Stimulated activated CD4-positive, alpha-beta T cell treated with anti-CD3 and anti-CD28 coated beads, Interleukin-4, amount 100 ng/mL, for 4 hours (primary cell): ENCODE data around the gene TLE3.

ENCODE experiments used
- DNase-seq, 2 experiments: peaks; one replicate each; pipeline ENCODE4 v3.0.0-alpha.2; 2020

Gene TLE3

DNA sequence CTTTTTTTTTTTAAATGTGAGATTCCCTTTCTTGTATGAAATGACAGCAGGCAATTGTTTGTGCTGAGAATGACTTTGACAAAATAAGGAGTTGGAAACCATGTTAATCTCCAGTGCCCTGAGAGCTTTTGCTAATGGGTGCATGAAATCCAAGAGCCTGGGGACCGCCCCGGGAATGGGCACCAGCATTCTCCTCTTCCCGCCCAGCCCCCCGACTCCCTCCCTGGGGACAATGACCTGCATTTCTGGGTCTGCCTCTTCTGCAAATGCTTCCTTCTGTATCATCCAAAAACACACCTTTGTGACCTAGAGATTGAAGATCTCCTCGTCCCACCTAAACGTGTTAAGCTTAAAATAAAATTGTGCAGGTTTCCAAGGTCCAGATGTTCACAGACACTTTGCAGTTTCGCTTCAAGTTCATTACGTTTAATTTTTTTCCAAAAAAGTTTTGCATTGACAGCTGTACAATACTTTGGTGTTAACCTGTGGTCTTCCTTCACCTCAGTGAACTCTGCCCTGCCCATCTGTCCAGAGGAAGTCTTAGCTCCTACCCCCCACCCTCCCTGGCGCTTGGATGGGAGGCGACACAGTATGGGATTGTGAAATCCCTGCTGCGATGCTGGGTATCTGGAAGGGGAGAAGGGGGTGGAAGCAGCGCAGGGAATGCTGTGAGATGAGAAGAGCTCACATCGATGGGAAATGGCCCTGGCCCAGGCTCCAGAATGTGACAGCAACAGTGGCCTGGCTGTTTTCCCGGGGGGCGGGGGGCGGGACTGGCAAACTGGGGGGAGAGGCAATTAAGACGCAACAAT is 50.1 kb downstream of the TLE3 start:
- DNase-seq = no peak

DNA sequence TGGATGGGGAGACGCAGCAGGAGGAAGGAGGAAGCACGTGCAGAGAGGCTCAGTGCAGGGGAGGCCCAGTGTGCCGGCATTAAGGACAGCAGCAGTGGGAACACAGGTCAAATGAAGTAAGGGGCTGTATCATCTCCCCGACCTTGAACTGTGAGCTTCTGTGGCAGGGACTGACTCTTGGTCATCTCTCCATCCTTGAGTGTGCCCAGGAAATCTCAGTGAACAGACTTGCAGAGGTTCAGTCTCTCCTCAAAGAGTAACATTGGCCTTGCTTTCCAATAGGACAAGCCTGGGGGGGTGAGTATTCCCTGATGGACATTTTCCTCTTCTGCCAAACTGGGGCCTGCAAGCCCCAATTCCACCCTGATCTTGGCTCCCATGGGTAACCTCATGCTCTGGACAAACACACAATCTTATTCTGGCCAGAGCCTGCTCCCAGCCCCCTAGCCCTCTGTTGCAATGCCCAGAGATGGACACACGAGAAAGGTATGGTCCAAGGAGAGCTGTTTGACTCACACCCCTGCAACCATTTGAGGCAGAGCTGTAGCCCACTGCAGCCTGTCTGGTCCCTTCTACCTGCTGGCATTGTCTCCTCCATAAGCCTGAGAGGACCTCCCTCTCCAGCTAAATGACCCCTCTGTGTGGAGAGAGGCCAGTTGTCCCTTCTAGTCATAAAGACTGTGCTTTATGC is 50.9 kb downstream of the TLE3 start:
- no peak for DNase-seq

DNA sequence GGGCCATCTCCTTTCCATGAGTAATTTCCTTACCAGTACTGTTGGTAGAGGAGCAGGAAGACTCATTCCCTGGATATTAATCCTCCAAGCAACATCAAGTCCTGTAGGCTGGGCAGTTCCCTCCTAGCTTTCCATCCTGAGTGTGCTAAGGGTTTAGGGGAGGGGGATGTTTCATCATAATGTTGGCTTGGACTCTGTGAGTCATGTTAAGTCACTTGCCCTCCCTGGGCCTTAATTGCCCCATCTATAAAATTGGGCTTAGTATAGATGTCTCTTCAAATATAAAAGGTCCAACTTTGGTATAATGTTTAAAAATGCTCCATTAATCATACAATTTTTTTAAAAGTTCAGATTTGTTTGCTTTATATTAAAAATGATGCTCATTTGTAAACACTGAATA is 52.7 kb downstream of the TLE3 start:
- no peak for DNase-seq

GRCh38 chr15:70044168-70044567 is 53.5 kb downstream of the TLE3 start:
- no peak for DNase-seq

DNA sequence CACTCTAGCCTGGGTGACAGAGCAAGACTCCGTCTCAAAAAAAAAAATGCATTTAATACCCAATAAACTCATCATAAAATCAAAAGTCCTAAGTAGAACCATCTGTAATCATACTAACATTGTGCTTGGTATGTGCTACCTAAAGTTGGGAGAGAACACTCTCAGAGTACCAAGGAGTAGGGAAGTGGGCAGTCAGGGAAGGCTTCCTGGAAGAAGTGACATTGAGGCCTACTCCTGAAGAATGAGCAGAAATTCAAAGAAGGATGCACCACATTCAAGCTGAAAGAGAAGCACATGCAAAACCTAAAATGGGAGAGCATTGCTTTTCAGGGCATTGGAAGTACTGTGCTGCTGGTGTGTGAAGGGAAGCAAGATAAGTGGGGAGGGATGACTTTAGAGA is 54.1 kb downstream of the TLE3 start:
- no peak for DNase-seq

DNA sequence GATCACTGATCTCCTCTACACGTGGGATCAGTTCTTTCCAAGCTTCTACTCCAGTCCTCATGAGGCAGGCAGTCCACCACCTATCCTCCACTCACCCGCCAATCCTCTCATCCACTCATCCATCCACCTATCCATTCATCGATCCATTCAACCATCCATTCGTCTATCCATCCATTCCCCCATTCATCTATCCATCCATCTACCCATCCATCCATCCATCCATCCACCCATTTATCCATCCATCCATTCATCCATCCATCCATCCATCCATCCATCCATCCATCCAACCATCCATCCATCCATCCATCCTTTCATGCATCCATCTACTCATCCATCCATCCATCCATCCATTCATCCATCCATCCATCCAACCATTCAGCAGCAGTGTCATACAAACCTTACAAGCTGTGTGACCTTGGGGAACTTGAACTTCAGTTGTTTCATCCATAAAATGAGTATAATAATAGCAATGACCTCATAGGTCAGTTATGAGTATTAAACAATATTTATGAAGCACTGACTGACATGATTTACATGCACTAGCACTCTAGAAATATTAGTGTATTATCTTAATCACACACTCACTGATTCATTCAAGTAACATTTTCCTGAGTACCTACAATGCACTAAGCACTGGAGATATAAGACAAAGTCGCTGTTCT is 55.0 kb downstream of the TLE3 start:
- DNase-seq = no peak

GRCh38 chr15:70039917-70040316 is 57.8 kb downstream of the TLE3 start:
- DNase-seq = no peak

- DNase-seq = no peak
Observed at GRCh38 chr15:70038730-70039392, 58.9 kb downstream of the TLE3 start.

DNA sequence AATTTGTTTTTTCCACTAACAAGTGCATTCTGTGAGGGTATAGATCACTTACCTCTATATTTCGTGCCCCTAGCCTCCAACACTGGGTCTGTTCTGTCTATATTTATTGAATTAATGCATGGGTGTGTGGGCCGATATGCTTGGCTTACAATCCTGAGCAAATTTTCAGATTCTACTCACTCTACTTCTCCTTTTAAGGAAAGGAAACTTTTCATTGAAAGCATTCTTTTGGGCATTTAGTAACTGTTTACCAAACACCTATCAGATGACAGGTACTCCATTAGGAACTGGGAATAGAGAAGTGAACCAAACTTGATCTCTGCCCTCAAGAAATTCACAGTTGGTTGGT is 60.5 kb downstream of the TLE3 start:
- no peak for DNase-seq

GRCh38 chr15:70036585-70037291 is 61.0 kb downstream of the TLE3 start:
- DNase-seq = no peak

DNA sequence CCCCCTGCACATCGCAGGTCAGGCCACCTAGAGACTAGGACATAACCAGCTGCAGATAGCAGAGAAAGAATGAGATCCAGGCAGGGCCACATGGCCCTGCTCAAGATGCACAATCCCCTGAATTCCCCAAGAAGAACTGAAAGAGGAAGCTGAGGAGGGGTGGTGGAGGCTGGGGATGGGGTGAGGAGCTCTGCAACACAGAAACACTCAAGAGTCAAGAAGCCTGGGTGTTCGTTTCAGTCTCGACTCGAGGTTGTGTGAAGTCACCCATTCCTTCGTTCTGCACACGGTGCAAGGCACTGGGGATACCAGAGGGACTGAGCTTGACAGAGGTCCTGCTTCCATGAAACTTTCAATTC is 62.0 kb downstream of the TLE3 start:
- DNase-seq = no peak

GRCh38 chr15:70035051-70035718 is 62.5 kb downstream of the TLE3 start:
- no peak for DNase-seq

DNA sequence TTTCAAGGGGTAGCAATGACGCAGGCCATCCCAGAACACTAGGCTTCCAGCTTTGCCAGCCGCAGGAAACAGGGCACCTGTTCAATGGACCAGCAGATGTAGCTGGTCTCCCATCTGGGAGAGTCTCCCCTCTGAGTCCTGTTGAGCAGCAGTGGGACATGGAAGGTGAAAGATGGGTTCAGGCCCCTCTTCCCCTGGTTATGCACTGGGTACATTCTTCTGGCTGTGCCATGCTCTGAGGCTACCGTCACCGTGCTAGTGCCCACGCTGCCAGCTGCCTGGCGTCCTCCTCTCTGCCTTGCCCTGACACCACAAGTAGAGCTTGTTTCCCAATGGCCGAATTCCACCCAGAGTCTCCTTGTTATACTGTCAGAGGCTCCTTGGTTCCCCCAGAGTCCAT is 63.1 kb downstream of the TLE3 start:
- no peak for DNase-seq

- DNase-seq = no peak
Observed at GRCh38 chr15:70034141-70034540, 63.6 kb downstream of the TLE3 start.

GRCh38 chr15:70033529-70034140 is 64.1 kb downstream of the TLE3 start:
- no peak for DNase-seq

GRCh38 chr15:70033109-70033508 is 64.6 kb downstream of the TLE3 start:
- DNase-seq = no peak

DNA sequence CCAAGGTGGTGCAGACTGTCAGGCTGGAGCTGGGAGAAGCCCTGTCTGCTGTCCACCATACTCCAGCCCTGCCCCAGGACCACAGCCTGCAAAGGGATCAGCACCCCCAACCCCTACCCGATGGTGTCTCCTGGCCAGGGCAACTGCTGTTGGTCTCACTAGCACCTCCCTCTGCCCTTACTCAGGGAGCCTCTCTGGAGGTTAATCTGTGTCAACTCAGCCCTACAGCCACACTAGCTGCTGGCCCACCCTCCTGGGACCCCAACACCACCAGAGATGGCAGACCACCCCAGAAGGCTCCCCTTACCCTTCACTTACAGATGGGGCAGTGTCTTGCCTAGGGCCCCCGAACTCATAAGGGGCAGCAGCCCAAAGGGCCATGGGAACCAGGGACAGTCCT is 65.2 kb downstream of the TLE3 start:
- no peak for DNase-seq

DNA sequence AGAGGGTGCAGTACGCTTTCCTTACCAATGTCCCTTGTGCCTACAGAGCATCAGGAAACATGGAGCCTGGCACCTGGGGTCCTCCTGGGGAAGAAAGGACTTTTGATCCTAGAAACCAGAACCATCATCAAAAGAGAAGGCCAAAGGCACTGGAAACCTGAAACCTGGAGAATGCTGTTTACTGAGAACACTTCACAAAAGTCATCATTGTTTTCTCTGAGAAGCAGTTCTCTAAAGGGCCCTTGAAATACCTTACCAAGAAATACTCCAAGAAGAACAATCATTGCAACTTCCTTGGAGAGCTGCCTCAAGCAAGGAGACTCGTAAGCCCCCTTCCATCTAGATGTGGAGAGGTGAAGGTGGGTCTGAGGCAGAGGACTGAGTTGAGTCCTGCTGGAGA is 66.0 kb downstream of the TLE3 start:
- DNase-seq = no peak

DNA sequence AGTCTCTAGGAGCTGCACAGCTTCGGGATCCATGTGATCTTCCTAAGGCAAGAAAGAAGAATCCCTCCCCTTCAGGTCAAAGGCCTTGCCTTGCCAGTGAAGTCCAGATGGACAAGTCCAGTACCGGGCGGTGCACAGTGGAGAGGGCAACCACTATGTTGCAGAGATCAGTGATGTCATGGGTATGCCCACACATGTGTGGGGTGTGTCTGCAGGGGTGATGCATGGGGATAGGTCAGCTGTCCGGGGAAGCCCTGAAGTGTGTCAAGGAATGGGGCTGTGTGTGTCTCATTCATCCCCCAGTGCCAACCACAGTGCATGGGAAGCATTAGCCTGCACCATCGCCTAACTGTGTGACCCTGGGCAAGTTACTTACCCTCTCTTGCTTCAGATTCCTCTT is 66.5 kb downstream of the TLE3 start:
- no peak for DNase-seq

GRCh38 chr15:70030851-70031250 is 66.9 kb downstream of the TLE3 start:
- DNase-seq = no peak

GRCh38 chr15:70029297-70029701 is 68.4 kb downstream of the TLE3 start:
- no peak for DNase-seq

- DNase-seq = no peak
Observed at GRCh38 chr15:70027518-70027917, 70.2 kb downstream of the TLE3 start.
